Keratinocyte (primary cell): ENCODE results near the gene GLS.

Source experiments
- CTCF ChIP-seq, 3 experiments: IDR thresholded peaks in 1 of 3; conservative IDR thresholded peaks in 1 of 3; optimal IDR thresholded peaks in 1 of 3; 2 replicates in 2 of 3; 3 replicates in 1 of 3; pipeline versions ENCODE3 to v1.5.1; 2011; ENCODE audit warnings: low read length in 3 of 3, mild to moderate bottlenecking in 3 of 3, moderate library complexity in 2 of 3, control low read depth in 1 of 3, inconsistent platforms in 1 of 3; ENCODE audit not compliant: insufficient read depth in 2 of 3; ENCODE audit errors: extremely low read depth in 1 of 3
- EZH2 ChIP-seq: IDR thresholded peaks from one replicate; pipeline ENCODE4 v1.6.1; 2012; ENCODE audit warnings: inconsistent platforms, mild to moderate bottlenecking, low read length, moderate library complexity

DNA sequence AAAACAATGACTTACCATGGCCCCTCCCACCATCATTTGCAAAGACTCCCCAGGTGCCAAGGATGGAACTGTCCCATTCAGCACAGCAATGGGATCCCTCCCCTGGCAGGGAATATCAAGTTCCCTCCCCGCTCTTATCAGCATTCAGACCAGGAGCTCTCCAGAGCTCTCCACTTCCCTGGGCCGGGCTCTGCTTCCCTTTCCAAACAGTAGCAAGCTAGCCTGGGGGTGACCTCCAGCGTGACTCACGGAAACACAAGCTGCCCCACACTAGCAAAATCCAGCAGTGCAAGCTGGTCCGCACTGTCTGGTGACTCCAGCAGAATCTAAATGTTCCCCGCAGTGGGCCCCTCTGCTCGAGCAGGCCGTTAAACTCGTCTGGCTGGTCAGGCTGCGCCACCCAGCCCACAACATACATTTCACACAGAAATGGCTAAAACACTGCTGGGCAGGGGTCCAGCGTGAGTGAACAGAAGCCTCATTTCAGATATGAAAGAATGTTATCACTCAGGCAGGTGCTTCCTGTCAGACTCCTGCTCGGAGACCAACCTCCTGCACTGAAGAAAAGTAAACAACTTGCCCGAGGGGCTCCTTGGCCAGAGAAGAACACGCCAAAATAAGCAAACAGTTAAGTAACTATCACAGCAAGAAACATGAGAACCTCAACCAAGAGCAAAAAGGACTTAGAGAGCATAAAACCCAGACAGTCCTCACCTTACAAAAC, 99.4 kb downstream of the GLS start:
- TF ChIP-seq CTCF (optimal IDR thresholded peaks at IDR 0.05 in 1 of 3, IDR thresholded peaks at IDR 0.05 in 1 of 3, conservative IDR thresholded peaks at IDR 0.05 in 1 of 3; ENCODE audit: extremely low read depth in 1 of 3, insufficient read depth in 2 of 3, low read length in 3 of 3) (no peak), EZH2 (no peak)
